KMS-11 (cell line): ENCODE results near the gene RS1.

ENCODE experiments used
- H2AFZ ChIP-seq: fragments of 200-600 bp; sonication (generic); 2 replicates; pipeline ENCODE4 v1.6.1; 2016; ENCODE audit warnings: antibody characterized with exemption, mixed run types, low read depth
- H3K27ac ChIP-seq: fragments of 200-600 bp; sonication (generic); 2 replicates; pipeline ENCODE4 v1.6.1; 2016; ENCODE audit warnings: mild to moderate bottlenecking, mixed run types
- H3K27me3 ChIP-seq: fragments of 200-600 bp; sonication (generic); 2 replicates; pipeline ENCODE4 v1.6.1; 2017; ENCODE audit warnings: mild to moderate bottlenecking, low read depth, mixed run types, moderate library complexity; ENCODE audit not compliant: insufficient read depth
- H3K36me3 ChIP-seq: fragments of 200-600 bp; sonication (generic); 2 replicates; pipeline ENCODE4 v1.6.1; 2017; ENCODE audit warnings: mild to moderate bottlenecking, mixed run types; ENCODE audit not compliant: insufficient read depth
- H3K4me1 ChIP-seq: fragments of 200-600 bp; sonication (generic); 2 replicates; pipeline ENCODE4 v1.6.1; 2016; ENCODE audit warnings: mild to moderate bottlenecking, low read depth, mixed run types; ENCODE audit not compliant: poor library complexity, severe bottlenecking
- H3K4me2 ChIP-seq: fragments of 200-600 bp; sonication (generic); 2 replicates; pipeline ENCODE4 v1.7.0; 2016; ENCODE audit warnings: mild to moderate bottlenecking, mixed run types
- H3K4me3 ChIP-seq: fragments of 200-600 bp; sonication (generic); IDR thresholded peaks from 2 replicates; pipeline ENCODE4 v1.6.1; 2017; ENCODE audit warnings: low read depth, low read length, mixed read lengths; ENCODE audit not compliant: insufficient read depth
- H3K79me2 ChIP-seq: fragments of 200-600 bp; sonication (generic); 2 replicates; pipeline ENCODE4 v1.6.1; 2016; ENCODE audit warnings: low read depth, mixed run types; ENCODE audit not compliant: insufficient read depth
- H3K9ac ChIP-seq: fragments of 200-600 bp; sonication (generic); 2 replicates; pipeline ENCODE4 v1.6.1; 2016; ENCODE audit warnings: mild to moderate bottlenecking, mixed run types
- H4K20me1 ChIP-seq: fragments of 200-600 bp; sonication (generic); 2 replicates; pipeline ENCODE4 v1.6.1; 2016; ENCODE audit warnings: mild to moderate bottlenecking, mixed run types; ENCODE audit not compliant: insufficient read depth
- TF ChIP-seq, protein P1 (sequence below): fragments of 200-600 bp; sonication (generic); conservative IDR thresholded peaks from 2 replicates; pipeline ENCODE4 v1.6.1; 2017; ENCODE audit warnings: low read depth, mild to moderate bottlenecking, antibody characterized with exemption, low read length, moderate library complexity, mixed read lengths

Gene RS1

DNA sequence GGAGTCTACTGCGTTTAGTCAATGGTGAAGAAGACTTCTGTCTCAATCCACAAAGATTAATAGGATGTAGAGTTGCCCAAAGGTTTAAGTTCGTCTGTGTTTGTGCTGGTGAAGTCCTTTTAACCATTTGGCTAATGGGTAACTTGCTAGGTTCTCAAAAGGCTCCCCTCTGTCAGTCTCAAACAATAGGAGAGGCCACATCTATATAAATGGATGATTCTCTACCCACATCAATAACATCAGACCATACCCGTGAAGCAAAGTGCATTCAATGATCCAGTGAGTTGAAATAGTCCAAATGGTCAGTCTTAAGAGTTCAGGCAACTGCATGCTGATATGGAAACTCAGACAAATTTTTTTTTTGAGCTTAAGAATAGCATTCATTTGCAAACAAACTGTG lies 28.1 kb downstream of the RS1 start:
- Histone ChIP-seq H2AFZ (no peak overlapping the region), H3K9ac (no peak overlapping the region), H3K27ac (no peak overlapping the region), H3K4me2 (no peak overlapping the region), H3K36me3 (no peaks in the 10 kb centered on the region), H3K4me3 (no peak overlapping the region), H4K20me1 (no peaks in the 10 kb centered on the region), H3K4me1 (no peaks in the 10 kb centered on the region), H3K79me2 (no peaks in the 10 kb centered on the region), H3K27me3 (no peaks in the 10 kb centered on the region)
- TF ChIP-seq, protein P1, sequence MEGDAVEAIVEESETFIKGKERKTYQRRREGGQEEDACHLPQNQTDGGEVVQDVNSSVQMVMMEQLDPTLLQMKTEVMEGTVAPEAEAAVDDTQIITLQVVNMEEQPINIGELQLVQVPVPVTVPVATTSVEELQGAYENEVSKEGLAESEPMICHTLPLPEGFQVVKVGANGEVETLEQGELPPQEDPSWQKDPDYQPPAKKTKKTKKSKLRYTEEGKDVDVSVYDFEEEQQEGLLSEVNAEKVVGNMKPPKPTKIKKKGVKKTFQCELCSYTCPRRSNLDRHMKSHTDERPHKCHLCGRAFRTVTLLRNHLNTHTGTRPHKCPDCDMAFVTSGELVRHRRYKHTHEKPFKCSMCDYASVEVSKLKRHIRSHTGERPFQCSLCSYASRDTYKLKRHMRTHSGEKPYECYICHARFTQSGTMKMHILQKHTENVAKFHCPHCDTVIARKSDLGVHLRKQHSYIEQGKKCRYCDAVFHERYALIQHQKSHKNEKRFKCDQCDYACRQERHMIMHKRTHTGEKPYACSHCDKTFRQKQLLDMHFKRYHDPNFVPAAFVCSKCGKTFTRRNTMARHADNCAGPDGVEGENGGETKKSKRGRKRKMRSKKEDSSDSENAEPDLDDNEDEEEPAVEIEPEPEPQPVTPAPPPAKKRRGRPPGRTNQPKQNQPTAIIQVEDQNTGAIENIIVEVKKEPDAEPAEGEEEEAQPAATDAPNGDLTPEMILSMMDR = no peak

DNA sequence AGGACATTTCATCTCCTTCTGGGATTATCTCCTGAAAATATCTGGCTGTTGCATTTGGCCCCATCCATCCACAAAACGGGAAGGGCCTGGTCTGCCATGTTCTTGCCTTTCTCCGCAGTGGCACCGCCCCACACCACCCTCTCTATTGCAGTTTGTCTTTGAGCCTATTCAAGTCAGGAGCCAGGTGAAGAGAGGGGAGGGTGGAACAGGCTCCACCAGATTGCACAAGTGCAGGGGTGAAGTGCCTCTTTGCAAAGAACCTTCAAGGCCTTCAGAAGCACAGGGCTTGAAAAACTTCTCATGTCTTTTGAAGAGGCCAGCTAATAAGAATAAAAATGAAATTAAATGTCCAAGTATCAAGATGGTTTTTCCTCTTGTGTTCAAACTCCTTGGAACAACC lies 28.7 kb downstream of the RS1 start:
- TF ChIP-seq, protein P1 = no peak
- H3K4me3 ChIP-seq = no peak overlapping the region
- no peak overlapping the region for H2AFZ ChIP-seq
- H3K27ac ChIP-seq = no peak overlapping the region
- H4K20me1 ChIP-seq = no peaks in the 10 kb centered on the region
- H3K4me2 ChIP-seq = no peak overlapping the region
- H3K36me3 ChIP-seq = no peaks in the 10 kb centered on the region
- no peaks in the 10 kb centered on the region for H3K4me1 ChIP-seq
- H3K79me2 ChIP-seq = no peaks in the 10 kb centered on the region
- no peaks in the 10 kb centered on the region for H3K27me3 ChIP-seq
- no peak overlapping the region for H3K9ac ChIP-seq

DNA sequence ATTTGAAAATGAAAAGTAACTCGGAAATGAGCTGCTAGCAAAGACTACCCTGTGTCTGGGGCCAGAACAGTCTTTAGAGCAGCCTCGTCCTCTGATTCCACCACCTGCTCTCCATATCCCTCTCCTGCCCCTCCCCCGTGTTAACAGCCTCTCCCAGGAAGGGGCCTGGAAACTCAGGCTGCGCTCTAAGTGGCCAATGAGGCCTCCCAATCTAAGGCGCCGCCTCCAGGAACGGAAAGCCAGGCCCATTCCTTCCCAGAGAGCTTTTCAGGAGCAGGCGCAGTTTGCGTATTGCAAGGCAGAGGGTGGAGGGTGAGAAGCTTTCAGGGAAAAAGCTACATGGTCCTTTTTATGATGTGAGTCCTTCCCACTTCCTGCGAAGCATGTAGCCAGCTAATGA lies 31.2 kb downstream of the RS1 start:
- Histone ChIP-seq H3K4me2 (no peak overlapping the region), H3K9ac (no peak overlapping the region), H3K4me1 (no peaks in the 10 kb centered on the region), H4K20me1 (no peaks in the 10 kb centered on the region), H2AFZ (no peak overlapping the region), H3K36me3 (no peaks in the 10 kb centered on the region), H3K27me3 (no peaks in the 10 kb centered on the region), H3K27ac (no peak overlapping the region), H3K4me3 (no peak overlapping the region), H3K79me2 (no peaks in the 10 kb centered on the region)
- TF ChIP-seq, protein P1 = no peak

- H4K20me1 ChIP-seq = no peaks in the 10 kb centered on the region
- H3K27ac ChIP-seq = no peak overlapping the region
- H3K9ac ChIP-seq = no peak overlapping the region
- H3K4me1 ChIP-seq = no peaks in the 10 kb centered on the region
- no peak overlapping the region for H2AFZ ChIP-seq
- H3K79me2 ChIP-seq = no peaks in the 10 kb centered on the region
- H3K36me3 ChIP-seq = no peaks in the 10 kb centered on the region
- no peaks in the 10 kb centered on the region for H3K27me3 ChIP-seq
- TF ChIP-seq, protein P1 = no peak
- H3K4me3 ChIP-seq = no peak overlapping the region
- H3K4me2 ChIP-seq = no peak overlapping the region
These were observed 32.6 kb downstream of the RS1 start for GRCh38 chrX:18639280-18639679.

DNA sequence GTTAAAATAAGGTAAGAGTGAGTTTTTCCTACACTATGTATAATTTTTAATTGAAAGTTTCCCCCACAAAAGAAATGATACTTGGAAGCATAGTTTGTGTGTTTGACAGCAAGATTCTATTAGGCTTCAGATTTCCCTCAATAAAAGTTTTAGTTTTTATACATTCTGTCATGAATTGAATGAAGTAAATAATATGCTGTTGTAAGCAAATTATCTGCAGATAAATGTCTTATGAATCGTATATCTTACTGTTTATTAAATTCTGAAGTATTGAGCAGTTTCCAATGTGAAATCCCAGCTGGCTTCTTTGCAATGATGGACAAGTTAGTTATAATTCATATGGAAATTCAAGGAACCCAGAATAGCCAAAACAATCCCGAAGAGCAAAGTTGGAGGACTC lies 33.5 kb downstream of the RS1 start:
- no peak overlapping the region for H3K27ac ChIP-seq
- no peak overlapping the region for H3K4me3 ChIP-seq
- H3K79me2 ChIP-seq = no peaks in the 10 kb centered on the region
- no peak overlapping the region for H3K4me2 ChIP-seq
- no peaks in the 10 kb centered on the region for H3K36me3 ChIP-seq
- TF ChIP-seq, protein P1 = no peak
- H3K4me1 ChIP-seq = no peaks in the 10 kb centered on the region
- no peak overlapping the region for H3K9ac ChIP-seq
- no peak overlapping the region for H2AFZ ChIP-seq
- H3K27me3 ChIP-seq = no peaks in the 10 kb centered on the region
- H4K20me1 ChIP-seq = no peaks in the 10 kb centered on the region
